LNCAP (cell line): ENCODE data around the gene SLCO4A1.

Source experiments
- TF ChIP-seq, protein P1 (sequence below): fragments of 450-650 bp; IDR thresholded peaks from 2 replicates; pipeline ENCODE4 v1.5.1; 2017; ENCODE audit warnings: mild to moderate bottlenecking

The SLCO4A1 gene

DNA sequence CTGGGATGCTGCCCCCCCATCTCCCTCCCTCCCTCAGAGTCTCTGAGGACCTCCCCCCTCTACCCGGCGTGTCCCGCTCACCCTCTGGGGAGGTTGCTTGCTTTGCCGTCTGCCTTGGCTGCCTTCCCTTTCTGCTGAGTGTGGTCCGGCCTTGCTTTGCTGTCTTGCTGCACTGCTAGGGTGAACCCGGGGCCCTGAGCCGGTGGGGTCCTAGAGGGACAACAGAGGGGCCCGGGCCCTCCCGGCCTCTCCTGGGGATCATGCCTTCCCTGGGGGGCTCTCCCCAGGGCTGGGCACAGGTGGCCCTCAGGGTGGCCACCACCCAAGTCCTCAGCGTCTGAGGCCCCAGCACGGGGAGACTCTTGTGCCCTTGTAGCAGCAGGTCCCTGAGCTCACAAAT, 19.3 kb downstream of the SLCO4A1 start:
- TF ChIP-seq, protein P1, sequence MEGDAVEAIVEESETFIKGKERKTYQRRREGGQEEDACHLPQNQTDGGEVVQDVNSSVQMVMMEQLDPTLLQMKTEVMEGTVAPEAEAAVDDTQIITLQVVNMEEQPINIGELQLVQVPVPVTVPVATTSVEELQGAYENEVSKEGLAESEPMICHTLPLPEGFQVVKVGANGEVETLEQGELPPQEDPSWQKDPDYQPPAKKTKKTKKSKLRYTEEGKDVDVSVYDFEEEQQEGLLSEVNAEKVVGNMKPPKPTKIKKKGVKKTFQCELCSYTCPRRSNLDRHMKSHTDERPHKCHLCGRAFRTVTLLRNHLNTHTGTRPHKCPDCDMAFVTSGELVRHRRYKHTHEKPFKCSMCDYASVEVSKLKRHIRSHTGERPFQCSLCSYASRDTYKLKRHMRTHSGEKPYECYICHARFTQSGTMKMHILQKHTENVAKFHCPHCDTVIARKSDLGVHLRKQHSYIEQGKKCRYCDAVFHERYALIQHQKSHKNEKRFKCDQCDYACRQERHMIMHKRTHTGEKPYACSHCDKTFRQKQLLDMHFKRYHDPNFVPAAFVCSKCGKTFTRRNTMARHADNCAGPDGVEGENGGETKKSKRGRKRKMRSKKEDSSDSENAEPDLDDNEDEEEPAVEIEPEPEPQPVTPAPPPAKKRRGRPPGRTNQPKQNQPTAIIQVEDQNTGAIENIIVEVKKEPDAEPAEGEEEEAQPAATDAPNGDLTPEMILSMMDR, result no peak

DNA sequence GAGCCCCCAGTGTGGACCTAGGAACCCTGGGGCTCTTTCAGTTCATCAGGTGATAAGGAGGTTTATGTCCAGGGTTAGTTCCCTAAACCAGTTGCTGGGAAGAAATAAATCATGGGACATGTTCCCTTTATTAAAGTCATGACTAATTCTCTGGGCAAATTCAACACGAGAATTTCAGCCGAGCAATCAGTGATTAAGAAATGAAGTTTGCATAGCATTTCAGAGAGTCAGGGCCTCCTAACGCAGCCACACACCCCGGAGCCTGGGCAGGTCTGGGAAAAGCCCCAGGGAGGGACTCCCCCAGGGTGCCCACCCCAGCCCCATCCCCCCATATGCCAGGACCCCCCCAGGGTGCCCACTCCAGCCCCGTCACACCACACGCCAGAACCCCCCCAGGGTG, 20.1 kb downstream of the SLCO4A1 start:
- TF ChIP-seq, protein P1, result no peak

DNA sequence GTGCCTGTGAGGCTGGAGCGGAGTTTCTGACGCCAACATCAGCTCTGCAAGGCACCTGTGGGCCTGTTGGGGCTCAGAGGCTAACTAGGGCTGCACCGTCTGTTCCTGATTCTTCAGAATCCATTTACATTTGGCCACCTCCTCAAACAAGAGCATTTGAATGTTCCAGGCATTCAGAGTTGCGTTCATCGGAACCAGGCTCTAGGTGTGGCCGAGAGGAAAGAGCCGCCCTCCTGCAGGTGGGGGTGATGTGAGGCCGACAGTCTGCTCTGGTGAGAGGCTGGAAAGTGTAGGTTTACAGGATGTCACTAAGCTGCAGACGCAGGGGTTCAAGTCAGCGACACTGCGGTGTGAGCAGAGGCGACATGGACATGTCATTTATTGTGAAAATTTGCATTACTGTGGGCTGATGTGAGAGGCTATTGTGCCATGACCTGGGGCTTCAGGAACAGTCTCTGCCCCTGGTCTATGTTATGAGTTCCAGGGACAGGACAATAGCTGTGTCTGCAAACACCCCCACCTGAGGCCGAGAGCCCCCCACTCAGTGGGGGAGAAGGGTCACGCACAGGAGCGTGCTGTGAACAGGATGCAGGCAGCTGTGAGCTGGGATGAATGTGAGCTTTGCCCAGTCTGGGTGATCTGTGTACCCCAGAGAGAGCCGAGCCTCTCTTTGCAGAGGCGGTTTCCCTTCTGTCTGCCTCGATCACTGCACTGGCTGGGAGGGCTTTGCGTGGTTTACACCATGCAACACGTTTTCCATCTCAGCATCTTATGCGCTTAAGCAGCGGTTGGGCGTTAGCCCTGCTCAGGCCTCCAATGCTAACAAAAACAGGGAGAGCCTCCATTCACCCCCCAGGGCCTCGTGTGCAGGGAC, 21.1 kb downstream of the SLCO4A1 start:
- TF ChIP-seq, protein P1, result no peak

DNA sequence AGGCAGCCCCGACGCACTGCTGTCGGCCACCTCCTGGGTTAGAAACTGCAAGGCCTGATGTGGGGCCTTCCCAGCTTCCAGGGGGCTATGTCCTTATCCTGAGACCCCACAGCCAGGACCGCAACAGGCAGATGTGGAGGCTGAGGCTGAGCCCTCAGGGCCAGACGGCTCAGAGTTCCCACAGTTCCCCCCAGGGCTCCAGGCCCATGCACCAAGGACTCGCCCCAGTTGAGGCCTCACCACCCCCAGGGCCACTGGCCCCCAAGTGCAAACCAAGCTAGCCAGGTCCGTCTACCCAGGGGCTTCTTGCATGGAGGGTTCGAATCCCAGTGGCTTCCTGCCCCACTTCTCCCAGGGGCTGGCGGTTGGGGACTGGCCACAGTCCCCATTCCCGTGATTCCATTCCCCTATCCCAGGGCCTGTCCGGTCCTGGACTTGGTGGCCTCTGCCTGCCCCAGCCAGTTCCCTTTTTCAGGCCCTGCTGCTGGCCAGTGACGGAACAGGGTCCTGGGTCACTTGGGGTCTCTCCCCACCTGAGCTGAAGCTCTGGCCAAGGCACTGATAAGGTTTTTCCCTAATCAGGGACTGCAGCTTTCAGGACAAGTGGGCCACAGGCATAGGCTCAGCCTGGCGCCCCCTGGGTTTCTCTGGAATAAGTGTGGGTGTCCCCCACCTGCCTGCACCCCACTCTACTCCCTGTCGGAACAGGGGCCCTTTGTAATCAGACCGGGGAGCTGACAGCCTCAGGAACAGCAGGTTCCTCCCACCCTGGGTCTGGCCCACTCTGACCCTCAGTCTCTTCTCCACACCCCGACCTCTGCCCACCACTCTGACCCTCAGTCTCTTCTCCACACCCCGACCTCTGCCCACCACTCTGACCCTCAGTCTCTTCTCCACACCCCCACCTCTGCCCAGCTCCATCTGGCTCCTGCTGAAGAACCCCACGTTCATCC, 22.0 kb downstream of the SLCO4A1 start:
- TF ChIP-seq, protein P1, result no peak

DNA sequence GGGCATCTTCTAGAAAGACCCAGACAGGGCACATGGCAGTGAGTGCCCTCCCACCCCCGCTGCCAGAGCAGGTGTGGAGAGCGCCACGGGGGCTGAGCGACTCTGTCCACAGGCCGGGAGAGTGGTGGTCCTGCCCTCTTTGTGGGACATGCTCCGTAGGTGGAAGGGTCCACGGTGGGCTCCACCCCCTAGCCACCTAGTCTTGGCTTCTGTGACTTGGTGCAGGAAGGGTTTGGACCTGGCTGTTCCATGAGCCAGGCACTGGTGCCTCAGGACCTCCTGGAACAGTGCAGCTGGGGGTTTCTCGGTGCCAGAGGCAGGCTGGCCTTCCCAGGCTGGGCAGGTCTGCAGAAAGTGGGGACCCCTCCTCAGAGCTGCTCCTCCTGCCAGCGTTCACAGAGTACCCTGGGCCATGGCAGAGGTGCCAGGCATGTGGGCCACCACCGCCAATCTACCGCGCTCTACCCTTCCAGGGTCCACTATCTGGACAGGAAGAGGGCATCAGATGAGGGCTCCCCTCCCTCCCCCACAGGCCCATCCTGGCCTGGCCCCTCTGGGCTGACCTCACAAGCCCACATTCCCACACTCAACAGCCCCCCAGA, 23.0 kb downstream of the SLCO4A1 start:
- TF ChIP-seq, protein P1, result no peak

DNA sequence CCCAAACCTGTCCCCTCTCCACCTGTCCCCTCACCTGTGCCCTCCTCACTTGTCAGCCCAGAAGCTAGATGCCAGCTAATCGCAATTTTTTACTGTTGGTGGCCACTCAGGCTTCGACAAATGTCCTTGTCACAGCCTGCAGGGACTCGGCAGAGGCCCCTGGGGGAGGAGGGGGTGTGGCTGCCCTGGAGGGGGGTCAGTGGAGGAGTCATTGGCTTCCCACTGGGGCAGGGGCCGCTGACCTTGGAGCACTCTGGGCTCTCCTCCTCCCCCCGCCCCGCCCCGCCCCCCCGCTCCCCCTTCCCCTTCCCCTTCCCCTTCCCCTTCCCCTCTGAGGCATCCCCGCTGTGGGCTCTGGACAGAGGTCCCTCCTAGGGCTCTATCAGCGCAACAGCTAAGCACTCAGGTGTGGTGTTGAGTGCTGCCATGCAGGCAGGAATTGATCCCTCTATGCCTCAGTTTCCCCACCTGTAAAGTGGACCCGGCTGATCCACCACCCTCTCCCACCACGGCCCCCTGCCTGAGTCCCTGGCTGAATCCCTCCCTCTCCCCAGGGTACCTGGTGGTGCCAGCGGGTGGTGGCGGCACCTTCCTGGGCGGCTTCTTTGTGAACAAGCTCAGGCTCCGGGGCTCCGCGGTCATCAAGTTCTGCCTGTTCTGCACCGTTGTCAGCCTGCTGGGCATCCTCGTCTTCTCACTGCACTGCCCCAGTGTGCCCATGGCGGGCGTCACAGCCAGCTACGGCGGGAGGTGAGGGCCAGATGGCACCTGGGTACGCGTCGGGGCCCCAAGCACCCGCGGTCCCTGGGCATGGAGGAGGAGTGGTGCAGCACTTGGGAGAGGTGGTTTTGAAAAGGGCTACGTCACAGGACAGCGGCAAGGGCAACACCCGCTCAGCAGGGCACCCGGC, 23.8 kb downstream of the SLCO4A1 start:
- TF ChIP-seq, protein P1, result no peak
